ENCODE measurements around the gene CCDC88B. TPM values are rescaled to one million over a fixed set of nuclear protein-coding genes. Genes with fewer than 3 reads are reported as not detected.

CCDC88B gene
- total and polyA plus RNA-seq, 10 of the 15 experiments (the other 5 are each of a cell fraction or from before 2014, with no cell fraction given), result 0.24 to 66.0 (median 19.2) TPM

DNA sequence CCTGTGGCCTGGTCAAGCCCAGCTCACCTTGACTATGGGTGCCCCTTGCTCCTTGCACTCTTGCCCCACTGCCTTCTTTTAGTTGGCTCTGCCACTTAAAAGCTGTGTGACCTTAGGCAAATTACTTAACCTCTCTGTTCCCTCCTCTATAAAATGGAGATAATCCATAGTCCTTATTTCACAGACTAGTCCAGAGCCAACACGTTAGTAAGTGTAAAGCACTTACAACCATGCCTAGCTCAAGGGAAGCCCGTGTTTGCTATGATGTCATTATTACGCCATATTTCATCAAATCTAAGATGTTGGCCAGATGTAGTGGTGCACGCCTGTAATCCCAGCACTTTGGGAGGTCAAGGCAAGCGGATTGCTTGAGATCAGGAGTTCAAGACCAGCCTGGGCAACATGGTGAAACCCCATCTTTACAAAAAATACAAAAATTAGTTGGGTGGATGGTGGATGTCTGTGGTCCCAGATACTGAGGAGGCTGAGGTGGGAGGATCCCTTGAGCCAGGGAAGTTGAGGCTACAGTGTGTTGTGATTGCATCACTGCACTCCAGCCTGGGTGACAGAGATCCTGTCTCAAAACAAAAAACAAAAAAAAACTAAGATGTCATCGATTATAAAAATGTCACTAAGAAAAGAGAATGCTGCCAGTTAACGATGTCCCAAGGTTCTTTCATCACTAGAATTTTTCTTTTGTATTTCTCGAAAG, 2.3 kb upstream of the CCDC88B start:
- Histone ChIP-seq H3K4me2 (ENCODE audit: control insufficient read depth, insufficient read depth) (no peak overlapping the region), H3K9me3 (replicated peaks; ENCODE audit: control insufficient read depth, insufficient read depth, low read length) (no peaks in the 10 kb centered on the region), H3K4me1 (ENCODE audit: control insufficient read depth, insufficient read depth, low read length) (peaks cover 33% of the 10 kb centered on the region), H4K20me1 (ENCODE audit: control insufficient read depth, insufficient read depth) (no peaks in the 10 kb centered on the region; the same call in 1 of the 2 replicates), H3K79me2 (ENCODE audit: control insufficient read depth, insufficient read depth, low read length) (peaks cover 24% of the 10 kb centered on the region), H3K27ac (ENCODE audit: control insufficient read depth, insufficient read depth) (no peak overlapping the region), H2AFZ (ENCODE audit: control insufficient read depth, low read depth, low read length) (no peak overlapping the region), H3K4me3 (no peak overlapping the region), H3K9ac (ENCODE audit: control insufficient read depth, insufficient read depth, low read length) (no peak overlapping the region), H3K36me3 (ENCODE audit: control insufficient read depth in 2 of 2, insufficient read depth in 2 of 2, low read length in 1 of 2) (no peaks in the 10 kb centered on the region; a peak in 1 of 4 replicates), H3K27me3 (replicated peaks in 1 of 2; ENCODE audit: control insufficient read depth in 2 of 2, insufficient read depth in 2 of 2, low read length in 1 of 2) (no peaks in the 10 kb centered on the region)
- 91% methylated on average over 8 of the region's 8 CpGs for WGBS (ENCODE audit: insufficient coverage, insufficient replicate concordance, low lambda C conversion rate, missing lambda C conversion rate)
- ChIA-PET SMC1A (ENCODE audit: uncharacterized antibody, unreplicated experiment) (interaction anchor here (1.7 to 2.5 kb wide), 2 partner anchors 18 to 20 kb away, joined by 9 to 12 read pairs; partner anchors contain the start of genes PRDX5 and TRMT112), POLR2A (interaction anchor here (1.8 to 4.6 kb wide), 2 partner anchors 21 to 67 kb away, joined by 9 to 37 read pairs; partner anchors contain the start of genes PRDX5 and TRMT112), RAD21 (ENCODE audit: unreplicated experiment) (interaction anchor here (1.1 to 4.7 kb wide), 2 partner anchors 20 to 21 kb away, joined by 3 to 57 read pairs; partner anchors contain the start of genes PRDX5, RPS6KA4 and TRMT112), CTCF (interaction anchor here (0.7 to 14.7 kb wide), 5 partner anchors 18 to 596 kb away, joined by 3 to 228 read pairs (median 3); partner anchors contain the start of genes PRDX5 and TRMT112)
- DNase-seq (ENCODE audit: low read depth, low spot score) (no peak), FAIRE-seq (no peak), ATAC-seq (no peak)
- in situ Hi-C loops (cut with MboI), result no loop called here
- TF ChIP-seq, protein P1, sequence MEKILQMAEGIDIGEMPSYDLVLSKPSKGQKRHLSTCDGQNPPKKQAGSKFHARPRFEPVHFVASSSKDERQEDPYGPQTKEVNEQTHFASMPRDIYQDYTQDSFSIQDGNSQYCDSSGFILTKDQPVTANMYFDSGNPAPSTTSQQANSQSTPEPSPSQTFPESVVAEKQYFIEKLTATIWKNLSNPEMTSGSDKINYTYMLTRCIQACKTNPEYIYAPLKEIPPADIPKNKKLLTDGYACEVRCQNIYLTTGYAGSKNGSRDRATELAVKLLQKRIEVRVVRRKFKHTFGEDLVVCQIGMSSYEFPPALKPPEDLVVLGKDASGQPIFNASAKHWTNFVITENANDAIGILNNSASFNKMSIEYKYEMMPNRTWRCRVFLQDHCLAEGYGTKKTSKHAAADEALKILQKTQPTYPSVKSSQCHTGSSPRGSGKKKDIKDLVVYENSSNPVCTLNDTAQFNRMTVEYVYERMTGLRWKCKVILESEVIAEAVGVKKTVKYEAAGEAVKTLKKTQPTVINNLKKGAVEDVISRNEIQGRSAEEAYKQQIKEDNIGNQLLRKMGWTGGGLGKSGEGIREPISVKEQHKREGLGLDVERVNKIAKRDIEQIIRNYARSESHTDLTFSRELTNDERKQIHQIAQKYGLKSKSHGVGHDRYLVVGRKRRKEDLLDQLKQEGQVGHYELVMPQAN (conservative IDR thresholded peaks at IDR 0.05), result no peak
- TF ChIP-seq MYC (IDR thresholded peaks at IDR 0.05; ENCODE audit: insufficient read depth, insufficient read length, insufficient replicate concordance, low read length, severe bottlenecking) (no peak), EGR1 (IDR thresholded peaks at IDR 0.05; ENCODE audit: borderline replicate concordance in 1 of 2, low read depth in 2 of 2, low read length in 2 of 2) (no peak), KDM1A (IDR thresholded peaks at IDR 0.05; ENCODE audit: borderline replicate concordance) (no peak), MYB (IDR thresholded peaks at IDR 0.05; ENCODE audit: borderline replicate concordance, low read depth, low read length) (no peak), ATF7 (IDR thresholded peaks at IDR 0.05; ENCODE audit: low read depth) (peak; percentile 44; the same call in 1 of the 2 replicates), EZH2 (IDR thresholded peaks at IDR 0.05; ENCODE audit: borderline replicate concordance, control insufficient read depth, low read depth, low read length) (no peak), RCOR1 (conservative IDR thresholded peaks at IDR 0.05; ENCODE audit: low read depth, low read length) (no peak), POLR2AphosphoS5 (IDR thresholded peaks at IDR 0.05; ENCODE audit: low read length) (no peak), JUNB (IDR thresholded peaks at IDR 0.05) (no peak), RUNX3 (IDR thresholded peaks at IDR 0.05; ENCODE audit: low read length) (no peak), SMARCA5 (IDR thresholded peaks at IDR 0.05) (peak; percentile 81), CHD2 (IDR thresholded peaks at IDR 0.05; ENCODE audit: borderline replicate concordance, low read depth, low read length) (no peak), DPF2 (IDR thresholded peaks at IDR 0.05) (no peak), HDGF (IDR thresholded peaks at IDR 0.05) (no peak), BMI1 (IDR thresholded peaks at IDR 0.05; ENCODE audit: borderline replicate concordance) (no peak)
- TF ChIP-seq, protein P2, sequence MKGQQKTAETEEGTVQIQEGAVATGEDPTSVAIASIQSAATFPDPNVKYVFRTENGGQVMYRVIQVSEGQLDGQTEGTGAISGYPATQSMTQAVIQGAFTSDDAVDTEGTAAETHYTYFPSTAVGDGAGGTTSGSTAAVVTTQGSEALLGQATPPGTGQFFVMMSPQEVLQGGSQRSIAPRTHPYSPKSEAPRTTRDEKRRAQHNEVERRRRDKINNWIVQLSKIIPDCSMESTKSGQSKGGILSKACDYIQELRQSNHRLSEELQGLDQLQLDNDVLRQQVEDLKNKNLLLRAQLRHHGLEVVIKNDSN (IDR thresholded peaks at IDR 0.05; ENCODE audit: borderline replicate concordance, extremely low read length, insufficient read depth, low read depth, low read length), result no peak
- intact Hi-C loops (cut with micrococcal nuclease; ENCODE audit: unreplicated experiment), result no loop called here
- BruUV-seq (replicated peaks), result no TSS peak
